Erythroblast (primary cell): Measurements from ENCODE around the gene AP3B1.

Experiments used
- DNase-seq, 2 experiments: peaks; one replicate each; lab custom pipeline; 2025; lab: John Stamatoyannopoulos, UW
- GATA1 ChIP-seq: IDR thresholded peaks from 2 replicates; pipeline ENCODE4 v1.6.1; 2011; ENCODE audit warnings: low read depth, mild to moderate bottlenecking, control low read depth, low read length, moderate library complexity
- POLR2A ChIP-seq: IDR thresholded peaks from 2 replicates; pipeline ENCODE4 v1.6.1; 2011; ENCODE audit warnings: mild to moderate bottlenecking, low read length

The AP3B1 gene

GRCh38 chr5:78127875-78128274 lies 166.6 kb downstream of the AP3B1 start:
- DNase-seq = peak in 1 of 2 experiments; percentile 10

DNA sequence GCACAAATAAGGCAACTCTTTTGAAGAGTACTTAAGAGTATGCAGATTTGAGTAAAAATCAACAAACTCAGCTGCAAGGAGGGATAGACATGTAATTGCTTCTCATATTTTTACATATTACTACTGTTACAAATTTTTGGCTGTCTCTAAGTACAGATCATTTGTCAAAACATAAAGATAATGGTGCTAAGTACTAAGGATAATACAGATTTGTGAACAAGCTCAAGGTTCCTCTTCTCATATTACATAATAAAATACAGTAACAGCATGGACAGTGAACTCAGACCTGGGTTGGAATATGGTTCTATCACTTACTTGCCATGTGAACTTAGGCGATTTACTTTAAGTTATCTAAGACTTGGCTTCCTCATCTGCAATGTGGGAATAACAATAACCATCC lies 168.0 kb downstream of the AP3B1 start:
- no peak for TF ChIP-seq GATA1
- no peak for TF ChIP-seq POLR2A
- no peak for DNase-seq

More at GRCh38 chr5:78127875-78128274, 166.6 kb downstream of the AP3B1 start:
- TF ChIP-seq GATA1 (no peak), POLR2A (no peak)

- no peak for DNase-seq
- no peak for TF ChIP-seq GATA1
- TF ChIP-seq POLR2A = no peak
These were observed 178.3 kb downstream of the AP3B1 start for GRCh38 chr5:78116167-78116566.

GRCh38 chr5:78113689-78114264 lies 180.7 kb downstream of the AP3B1 start:
- TF ChIP-seq POLR2A = no peak
- TF ChIP-seq GATA1 = no peak
- no peak for DNase-seq

GRCh38 chr5:78112931-78113330 lies 181.6 kb downstream of the AP3B1 start:
- TF ChIP-seq GATA1 (no peak), POLR2A (no peak)
- no peak for DNase-seq

- TF ChIP-seq GATA1 = no peak
- TF ChIP-seq POLR2A = no peak
- DNase-seq = no peak
These were observed 184.6 kb downstream of the AP3B1 start for GRCh38 chr5:78109891-78110324.

GRCh38 chr5:78108564-78108963 lies 185.9 kb downstream of the AP3B1 start:
- no peak for DNase-seq
- TF ChIP-seq POLR2A (no peak), GATA1 (no peak)

GRCh38 chr5:78103232-78103918 lies 191.1 kb downstream of the AP3B1 start:
- TF ChIP-seq POLR2A (no peak), GATA1 (no peak)

GRCh38 chr5:78102500-78102899 lies 192.0 kb downstream of the AP3B1 start:
- no peak for TF ChIP-seq GATA1
- no peak for TF ChIP-seq POLR2A

More at GRCh38 chr5:78103232-78103918, 191.1 kb downstream of the AP3B1 start:
- DNase-seq = no peak

DNA sequence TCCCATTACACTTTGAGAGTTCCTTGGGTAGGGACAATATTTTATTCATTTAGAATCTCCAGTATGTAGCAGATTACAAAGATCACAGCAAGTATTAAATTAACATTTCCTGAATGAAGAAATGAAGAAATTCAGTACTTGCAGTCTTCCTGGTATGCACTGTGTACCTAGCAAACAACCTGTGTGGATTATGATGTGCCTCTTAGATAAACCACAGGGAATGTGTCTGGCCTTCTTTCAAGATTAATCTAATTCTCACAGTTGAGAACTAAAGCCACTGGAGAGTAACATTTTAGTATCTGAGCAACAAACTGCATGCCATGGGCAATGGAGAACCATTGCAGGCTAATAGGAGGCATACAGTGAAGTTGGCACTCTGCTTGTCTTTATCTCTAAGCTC lies 199.4 kb downstream of the AP3B1 start:
- TF ChIP-seq POLR2A (no peak), GATA1 (no peak)
- DNase-seq = no peak

More at GRCh38 chr5:78102500-78102899, 192.0 kb downstream of the AP3B1 start:
- DNase-seq = no peak

- DNase-seq = no peak
- TF ChIP-seq POLR2A (no peak), GATA1 (no peak)
These were observed 204.5 kb downstream of the AP3B1 start for GRCh38 chr5:78090002-78090401.

DNA sequence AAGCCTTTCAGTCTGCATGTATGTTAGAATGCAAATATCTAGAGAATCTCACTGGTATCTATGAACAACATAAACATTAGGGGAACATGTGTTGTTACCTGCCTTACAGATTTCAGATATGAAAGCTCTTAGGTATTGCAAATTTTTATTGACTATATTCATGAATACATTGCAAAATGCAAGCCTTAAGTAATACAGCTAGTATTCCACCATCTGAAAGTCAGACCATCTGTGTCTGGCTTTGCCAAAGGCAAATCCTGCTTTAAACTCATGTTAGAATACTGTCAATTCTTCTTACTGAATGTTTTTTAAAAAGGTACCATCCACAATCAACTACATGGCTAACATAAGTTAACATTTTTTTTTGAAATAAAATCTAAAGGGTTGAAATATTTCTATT lies 215.6 kb downstream of the AP3B1 start:
- no peak for DNase-seq
- TF ChIP-seq GATA1 (no peak), POLR2A (no peak)

DNA sequence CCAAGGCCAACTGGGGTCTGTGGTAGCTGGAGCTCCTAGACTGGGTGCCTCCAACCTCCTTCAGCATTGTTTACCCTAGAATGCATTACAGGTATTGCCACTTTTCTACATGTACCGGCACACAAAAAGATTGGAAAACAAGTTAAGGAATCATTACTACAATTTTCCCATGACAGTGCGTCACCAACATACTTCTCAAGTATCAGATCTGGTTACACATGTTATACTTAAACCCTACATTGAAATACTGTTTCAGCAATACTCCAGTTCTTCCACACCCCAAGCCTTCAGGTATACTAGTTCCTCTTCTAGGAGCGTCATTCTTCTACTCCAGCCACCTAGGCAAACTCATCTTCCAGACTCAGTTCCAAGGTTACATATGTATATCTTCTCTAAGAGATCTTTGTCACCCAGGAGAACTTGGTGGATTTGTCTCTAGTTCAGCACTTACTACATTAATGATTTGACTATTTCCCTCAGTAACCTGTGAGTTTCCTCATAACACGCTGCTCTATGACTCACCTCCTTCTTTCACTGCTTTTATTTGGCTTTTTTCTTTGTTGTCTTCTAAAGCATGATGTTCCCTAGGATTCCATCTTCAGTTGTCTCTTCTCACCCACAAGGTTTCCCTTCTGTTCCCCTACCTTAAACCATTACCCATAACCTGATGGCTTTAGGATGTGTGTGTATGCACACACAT lies 217.0 kb downstream of the AP3B1 start:
- no peak for DNase-seq
- TF ChIP-seq GATA1 = no peak
- no peak for TF ChIP-seq POLR2A

DNA sequence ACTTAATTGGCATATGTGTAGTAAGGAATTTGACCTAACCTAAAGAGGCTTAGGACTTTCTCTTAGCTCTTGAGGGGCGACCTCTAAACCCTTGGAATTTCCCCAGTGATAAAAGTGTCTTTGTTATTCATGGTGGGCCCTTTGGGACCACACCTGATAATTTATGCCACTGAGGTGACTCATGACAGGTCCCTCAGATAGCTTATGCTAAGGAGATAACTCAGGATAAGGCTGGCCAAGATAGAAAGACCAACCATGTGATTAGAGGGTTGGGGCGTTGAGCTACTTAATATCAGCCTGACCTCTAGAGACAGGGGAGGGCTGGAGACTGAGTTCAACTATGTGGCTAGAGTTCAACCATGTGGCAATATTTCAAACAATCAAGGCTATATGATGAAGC lies 218.1 kb downstream of the AP3B1 start:
- DNase-seq = peak in 1 of 2 experiments; percentile 38
- TF ChIP-seq GATA1 (no peak), POLR2A (no peak)
